22Rv1 (cell line): Measurements from ENCODE around the gene RCN2.
A peak's percentile ranks its signal among the peaks of the same experiment; 100 is the strongest.

Experiments used
- H3K27ac ChIP-seq: fragments of 450-650 bp; 2 replicates; pipeline ENCODE4 v1.5.1; 2017
- ZFX ChIP-seq: fragments of 450-650 bp; IDR thresholded peaks from 2 replicates; pipeline ENCODE4 v1.6.1; 2017; ENCODE audit warnings: antibody characterized with exemption, borderline replicate concordance
- TF ChIP-seq, protein P1 (sequence below): fragments of 450-650 bp; IDR thresholded peaks from 2 replicates; pipeline ENCODE4 v1.5.1; 2017; ENCODE audit warnings: mild to moderate bottlenecking

Gene RCN2

DNA sequence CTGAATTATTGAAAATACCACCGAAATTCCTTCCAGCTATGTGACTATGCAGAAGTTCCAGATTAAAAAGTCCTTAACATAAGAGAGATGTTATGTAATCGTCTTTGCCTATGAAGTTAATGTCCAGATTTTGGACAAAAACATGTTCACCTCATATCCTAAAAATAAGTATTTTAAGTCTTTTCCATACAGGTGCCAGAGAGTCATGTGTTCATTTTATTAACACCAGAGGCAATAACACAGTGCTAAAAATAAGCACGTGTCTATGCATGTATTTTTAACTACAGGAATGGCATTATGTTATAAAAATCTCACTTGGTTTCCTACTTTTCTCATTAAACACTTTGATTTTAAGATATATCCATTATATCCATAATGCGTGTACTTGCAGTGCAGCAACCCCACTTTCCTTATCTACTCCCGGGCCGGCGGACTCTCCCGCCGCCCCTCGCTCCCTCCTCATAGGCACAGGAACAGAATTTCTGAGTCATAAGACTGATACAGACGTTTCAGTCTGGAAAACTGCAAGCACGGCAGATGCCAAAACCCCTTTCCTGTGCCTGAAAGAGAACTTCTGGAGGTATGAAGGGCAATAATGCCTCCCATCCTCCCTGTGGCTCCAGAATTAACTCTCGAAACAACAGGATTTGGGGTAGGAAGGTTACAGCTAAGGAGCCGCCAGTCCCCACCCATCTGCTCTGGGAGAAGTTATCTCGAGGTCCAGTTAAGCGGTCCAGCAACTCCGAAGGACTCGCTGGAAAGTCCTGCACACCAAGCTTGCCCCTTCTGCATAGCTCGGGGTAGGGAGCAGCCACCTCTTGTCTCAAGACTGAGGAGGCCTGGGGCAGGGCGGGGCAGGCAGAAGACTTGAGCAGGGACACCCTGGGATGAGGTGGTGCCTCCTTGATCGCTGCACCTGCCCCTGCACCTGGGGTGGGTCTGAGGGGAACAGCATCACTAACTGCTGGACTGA lies 41.1 kb downstream of the RCN2 start:
- no peak for TF ChIP-seq ZFX
- TF ChIP-seq, protein P1, sequence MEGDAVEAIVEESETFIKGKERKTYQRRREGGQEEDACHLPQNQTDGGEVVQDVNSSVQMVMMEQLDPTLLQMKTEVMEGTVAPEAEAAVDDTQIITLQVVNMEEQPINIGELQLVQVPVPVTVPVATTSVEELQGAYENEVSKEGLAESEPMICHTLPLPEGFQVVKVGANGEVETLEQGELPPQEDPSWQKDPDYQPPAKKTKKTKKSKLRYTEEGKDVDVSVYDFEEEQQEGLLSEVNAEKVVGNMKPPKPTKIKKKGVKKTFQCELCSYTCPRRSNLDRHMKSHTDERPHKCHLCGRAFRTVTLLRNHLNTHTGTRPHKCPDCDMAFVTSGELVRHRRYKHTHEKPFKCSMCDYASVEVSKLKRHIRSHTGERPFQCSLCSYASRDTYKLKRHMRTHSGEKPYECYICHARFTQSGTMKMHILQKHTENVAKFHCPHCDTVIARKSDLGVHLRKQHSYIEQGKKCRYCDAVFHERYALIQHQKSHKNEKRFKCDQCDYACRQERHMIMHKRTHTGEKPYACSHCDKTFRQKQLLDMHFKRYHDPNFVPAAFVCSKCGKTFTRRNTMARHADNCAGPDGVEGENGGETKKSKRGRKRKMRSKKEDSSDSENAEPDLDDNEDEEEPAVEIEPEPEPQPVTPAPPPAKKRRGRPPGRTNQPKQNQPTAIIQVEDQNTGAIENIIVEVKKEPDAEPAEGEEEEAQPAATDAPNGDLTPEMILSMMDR = no peak
- H3K27ac ChIP-seq = no peak overlapping the region

DNA sequence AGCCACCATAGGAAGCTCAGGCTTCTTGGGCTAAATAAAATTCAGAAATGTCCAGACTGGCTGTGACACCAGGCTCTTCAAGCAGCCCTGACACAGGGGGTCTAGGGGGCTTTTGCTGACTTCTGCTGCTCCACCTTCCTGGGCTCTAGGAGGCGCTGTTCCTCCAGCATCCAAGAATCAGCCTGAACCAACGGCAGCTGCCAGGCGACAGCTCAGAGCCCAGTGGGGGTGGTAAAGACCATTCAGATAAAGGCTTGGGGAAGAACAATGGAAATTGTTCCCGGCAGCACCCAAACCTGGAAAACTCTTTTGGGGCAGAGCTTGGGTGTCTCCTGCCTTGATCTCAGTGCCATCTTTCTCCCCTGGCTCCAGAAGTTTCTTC lies 41.8 kb downstream of the RCN2 start:
- TF ChIP-seq ZFX = no peak
- TF ChIP-seq, protein P1 = peak; percentile 69
- no peak overlapping the region for H3K27ac ChIP-seq

DNA sequence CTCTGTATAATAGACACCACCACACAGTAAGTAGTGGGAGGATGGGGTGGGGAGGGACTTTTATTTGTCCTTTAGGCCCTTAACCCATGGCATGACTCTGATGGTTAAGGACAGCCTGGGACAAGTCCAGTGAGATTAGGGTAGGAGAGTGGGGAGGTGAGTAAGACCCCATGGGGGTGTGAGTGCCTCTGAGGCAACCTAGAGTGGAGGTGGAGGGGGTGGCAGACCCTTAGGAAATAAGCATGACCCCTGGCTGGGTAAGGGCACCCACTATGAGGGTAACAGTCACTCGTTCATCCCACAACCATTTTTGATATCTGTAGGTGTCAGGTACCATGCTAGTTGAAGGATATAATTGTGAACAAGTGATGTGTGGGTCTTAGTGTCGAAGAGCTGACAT lies 42.4 kb downstream of the RCN2 start:
- H3K27ac ChIP-seq = no peak overlapping the region
- TF ChIP-seq, protein P1 = no peak
- no peak for TF ChIP-seq ZFX

DNA sequence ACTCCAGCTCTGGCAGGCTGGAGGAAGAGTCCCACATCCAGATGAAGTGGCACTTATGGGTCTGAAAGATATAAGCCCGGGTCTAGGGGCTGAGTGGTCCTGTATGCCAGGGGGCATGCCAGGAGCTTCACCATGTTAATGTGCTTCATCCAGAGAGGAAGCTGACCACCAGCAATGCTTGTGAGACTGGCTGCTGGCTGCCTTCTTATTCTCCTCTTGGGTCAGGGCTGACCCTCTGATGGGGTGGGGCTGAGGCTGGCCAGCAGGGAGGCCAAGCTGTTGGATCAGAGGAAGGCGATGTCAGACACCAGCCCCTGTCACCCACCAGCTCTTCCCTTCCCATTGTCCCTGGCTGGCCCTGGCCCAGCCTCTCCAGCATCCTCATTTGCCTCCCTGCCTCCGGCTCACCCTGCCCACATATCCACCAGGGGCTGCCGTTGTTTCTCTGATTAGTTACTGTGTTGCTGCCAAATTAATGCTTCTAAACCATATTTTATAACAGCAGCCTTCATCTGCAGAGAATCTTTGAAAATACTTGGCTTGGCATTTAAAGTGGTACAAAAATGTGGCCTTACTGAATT lies 43.0 kb downstream of the RCN2 start:
- H3K27ac ChIP-seq = no peak overlapping the region
- TF ChIP-seq ZFX = no peak
- TF ChIP-seq, protein P1 = no peak

DNA sequence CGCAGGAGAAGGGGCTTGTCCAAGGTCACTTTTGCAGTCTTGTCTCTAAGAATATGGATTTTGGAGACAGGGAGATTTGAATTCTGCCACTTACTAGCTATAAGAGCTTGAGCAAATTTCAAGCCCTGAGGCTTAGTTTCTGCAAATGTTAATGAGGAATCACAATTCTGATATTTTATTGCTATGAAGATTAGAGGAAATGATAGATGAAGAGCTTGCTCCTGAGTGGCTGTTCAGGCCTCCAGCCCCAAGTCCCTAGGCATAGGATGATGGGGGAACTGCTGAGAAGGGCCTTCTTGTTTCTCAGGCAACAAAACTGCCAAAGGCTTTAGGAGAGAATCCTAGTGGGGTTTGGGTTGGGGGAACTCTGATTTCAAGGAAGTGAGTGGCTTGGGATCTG lies 44.6 kb downstream of the RCN2 start:
- no peak overlapping the region for H3K27ac ChIP-seq
- TF ChIP-seq, protein P1 = no peak
- TF ChIP-seq ZFX = no peak

DNA sequence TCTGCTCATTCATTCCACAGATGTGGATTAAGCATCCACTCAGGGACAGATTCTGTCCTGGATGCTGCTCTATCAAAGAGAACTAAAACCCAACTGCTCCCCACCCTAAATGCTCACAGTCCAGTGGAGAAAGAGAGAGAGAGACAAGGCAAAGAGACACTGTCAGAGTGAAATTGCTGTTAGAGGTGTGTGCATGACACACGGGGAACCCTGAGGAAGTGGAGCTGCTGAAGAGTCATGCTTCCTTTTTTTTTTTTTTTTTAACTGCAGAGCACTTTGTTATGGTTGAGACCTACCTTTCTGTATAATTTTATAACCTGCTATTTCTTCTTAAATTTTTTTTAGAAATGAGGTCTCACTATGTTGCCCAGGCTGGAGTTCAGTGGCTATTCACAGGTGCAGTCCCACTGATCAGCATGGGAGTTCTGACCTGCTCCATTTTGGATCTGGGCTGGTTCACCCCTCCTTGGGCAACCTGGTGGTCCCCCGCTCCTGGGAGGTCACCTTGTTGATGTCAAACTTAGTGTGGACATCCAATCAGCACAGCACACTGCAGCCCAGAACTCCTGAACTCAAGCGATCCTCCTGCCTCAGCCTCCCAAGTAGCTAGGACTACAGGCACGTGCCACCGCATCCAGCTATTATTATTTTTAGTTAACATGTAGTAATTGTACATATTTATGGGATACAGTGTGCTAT lies 45.2 kb downstream of the RCN2 start:
- TF ChIP-seq ZFX = no peak
- TF ChIP-seq, protein P1 = no peak
- no peak overlapping the region for H3K27ac ChIP-seq
